Measurements from ENCODE around the gene MAP3K9.
"Not testable (repeated sequence)": the region's sequence is repeated elsewhere in the genome, so short reads cannot be mapped to it uniquely, and the experiment has no call there.

Gene MAP3K9

GRCh38 chr14:70809225-70810219 lies at the start of gene MAP3K9:
Gene MAP3K9 (minus strand): TSS chr14:70809513. CDS start chr14:70809171, 342 bp downstream.
- peak; percentile 83 for DNase-seq

DNA sequence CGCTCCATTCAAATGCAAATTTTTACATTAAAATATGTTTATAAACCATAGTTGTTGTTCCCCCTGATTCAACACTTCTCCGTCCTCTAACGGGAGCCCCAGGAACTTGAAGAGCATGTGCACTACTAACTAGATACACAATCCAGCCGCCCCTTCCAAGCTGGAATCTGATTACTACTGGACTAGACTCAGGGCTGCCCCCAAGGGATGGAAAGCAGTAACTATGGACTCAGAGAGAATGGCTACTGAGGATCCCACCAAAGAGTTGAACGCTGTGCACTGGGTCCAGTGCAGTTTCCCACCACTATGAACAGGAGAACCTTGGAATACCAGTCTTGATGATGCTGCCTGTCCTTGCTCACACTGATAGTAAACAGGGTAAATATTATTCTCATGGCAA lies 49.3 kb upstream of the MAP3K9 start:
- no peak for DNase-seq

DNA sequence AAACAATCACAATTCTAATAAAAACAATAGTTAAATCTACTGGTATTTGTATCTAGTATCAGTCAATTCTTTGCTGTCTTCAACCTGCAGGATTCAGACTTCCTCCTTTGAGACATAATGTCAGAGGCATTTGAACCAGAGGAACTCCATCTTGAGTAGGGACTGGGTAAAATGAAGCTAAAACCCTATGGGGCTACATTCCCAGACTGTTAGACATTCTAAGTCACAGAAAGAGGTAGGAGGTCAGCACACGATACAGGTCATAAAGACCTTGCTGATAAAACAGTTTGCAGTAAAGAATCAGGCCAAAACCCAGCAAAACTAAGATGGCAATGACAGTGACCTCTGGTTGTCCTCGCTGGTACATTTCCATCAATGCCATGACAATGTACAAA lies 48.2 kb upstream of the MAP3K9 start:
- no peak for DNase-seq

DNA sequence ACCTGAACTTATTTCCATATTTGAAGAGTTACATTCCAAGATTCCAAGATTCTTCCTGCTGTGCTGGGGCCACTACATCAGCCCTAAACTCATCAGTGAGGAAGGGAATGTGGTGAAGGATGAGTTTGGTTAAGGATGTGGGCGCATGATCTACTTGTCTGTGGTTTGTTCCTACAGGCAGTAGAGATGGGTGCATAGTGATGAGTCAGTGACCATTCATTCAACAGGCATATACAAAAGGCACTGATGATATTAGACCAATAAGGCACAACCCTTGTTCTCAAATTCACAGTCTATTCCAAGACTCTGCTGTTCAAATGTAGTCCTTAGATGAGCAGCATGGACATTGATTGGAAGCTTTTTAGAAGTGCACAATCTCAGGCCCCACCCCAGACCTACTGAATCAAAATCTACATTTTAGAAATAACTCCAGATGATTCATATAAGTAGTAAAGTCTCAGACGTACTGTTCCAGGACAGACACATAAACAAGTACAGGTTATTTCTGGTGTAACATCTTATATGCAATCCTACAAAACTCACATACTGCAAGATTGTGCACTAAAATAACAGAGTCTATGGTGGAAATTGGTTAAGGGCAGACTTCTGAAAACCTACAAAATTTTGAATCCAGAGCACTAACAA lies 47.7 kb upstream of the MAP3K9 start:
- no peak for DNase-seq

GRCh38 chr14:70855486-70855885 lies 46.2 kb upstream of the MAP3K9 start:
- DNase-seq = no peak

GRCh38 chr14:70853658-70854057 lies 44.3 kb upstream of the MAP3K9 start:
- DNase-seq = not testable (repeated sequence)

DNA sequence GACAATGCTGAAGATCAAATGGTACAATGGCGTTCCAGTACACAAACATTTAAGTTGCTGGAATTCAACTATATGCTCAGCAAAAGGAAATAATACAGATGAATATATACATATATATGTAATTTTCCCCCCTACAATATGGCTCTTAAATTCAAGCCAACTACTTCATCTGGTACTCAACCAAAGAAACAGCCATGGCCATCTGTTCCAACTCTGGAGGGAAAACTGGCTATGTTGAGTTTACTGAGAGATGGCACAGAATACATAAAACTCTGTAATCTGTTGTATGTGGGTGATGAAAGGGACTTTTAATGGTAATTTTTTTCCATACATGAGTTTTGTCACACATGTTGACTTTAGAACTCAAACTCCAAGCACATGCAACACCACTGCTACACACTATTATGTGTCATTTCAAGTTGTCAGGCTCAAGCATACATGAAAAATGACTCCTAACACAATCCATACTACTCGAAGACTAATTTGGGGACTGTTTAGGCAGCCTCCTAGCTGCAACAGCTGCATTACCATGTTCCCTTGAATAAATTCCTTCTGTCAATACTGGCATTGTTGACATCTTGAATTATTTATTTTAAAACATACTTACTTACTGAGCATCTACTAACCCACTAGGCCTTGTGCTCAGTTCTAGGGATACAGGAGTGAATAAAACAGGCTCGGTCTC lies 38.2 kb upstream of the MAP3K9 start:
- DNase-seq = no peak

GRCh38 chr14:70845601-70846000 lies 36.3 kb upstream of the MAP3K9 start:
- no peak for DNase-seq

DNA sequence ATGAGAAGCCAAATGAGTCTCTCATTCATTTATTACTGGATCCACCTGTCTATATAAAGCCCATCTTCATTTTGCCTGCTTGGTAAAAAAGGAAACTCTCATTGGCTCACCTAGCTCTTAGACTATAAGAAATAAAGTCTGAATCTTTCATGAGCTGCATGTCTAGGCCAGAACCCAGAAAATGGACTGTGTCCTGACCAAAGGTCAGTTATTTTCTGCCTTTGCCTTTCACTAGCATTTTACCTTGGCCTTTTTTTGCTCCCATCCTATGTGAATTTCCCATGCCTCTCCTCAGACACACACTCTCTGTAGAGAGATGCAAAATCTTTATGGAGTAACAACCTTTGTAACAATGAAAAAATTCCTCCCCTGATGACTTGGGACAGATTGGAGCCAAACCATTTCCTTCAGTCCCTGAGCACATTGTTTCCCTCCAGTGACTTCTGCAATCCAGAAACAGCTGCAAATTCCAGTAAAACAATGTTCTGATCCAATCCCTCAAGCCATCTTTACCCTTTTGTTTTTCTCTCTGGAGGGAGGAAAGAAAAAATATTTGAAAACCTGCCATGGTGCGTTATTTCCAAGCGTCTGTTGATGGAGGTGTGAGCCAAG lies 33.6 kb upstream of the MAP3K9 start:
- no peak for DNase-seq

DNA sequence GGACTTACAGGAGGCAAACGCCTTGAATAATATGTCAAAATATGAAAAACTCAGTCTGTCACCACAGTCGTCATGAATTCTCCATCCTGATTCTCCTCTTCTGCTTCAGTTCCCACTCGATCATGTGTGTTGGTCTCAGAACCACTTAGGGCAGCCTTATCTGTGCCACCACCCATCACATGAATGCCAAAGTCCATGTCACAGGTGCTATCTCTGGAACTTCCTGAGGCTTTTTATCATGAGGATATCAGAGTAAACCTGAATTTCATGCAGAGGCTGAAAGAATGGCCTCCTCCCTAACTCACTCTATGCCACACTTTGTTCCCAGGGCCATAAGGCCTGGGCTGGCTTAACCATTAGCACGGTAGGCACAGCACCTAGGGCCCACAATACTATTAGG lies 28.8 kb upstream of the MAP3K9 start:
- DNase-seq = no peak

- DNase-seq = no peak
Measured at GRCh38 chr14:70836946-70837345, 27.6 kb upstream of the MAP3K9 start.

- DNase-seq = no peak
Measured at GRCh38 chr14:70833884-70834283, 24.6 kb upstream of the MAP3K9 start.

DNA sequence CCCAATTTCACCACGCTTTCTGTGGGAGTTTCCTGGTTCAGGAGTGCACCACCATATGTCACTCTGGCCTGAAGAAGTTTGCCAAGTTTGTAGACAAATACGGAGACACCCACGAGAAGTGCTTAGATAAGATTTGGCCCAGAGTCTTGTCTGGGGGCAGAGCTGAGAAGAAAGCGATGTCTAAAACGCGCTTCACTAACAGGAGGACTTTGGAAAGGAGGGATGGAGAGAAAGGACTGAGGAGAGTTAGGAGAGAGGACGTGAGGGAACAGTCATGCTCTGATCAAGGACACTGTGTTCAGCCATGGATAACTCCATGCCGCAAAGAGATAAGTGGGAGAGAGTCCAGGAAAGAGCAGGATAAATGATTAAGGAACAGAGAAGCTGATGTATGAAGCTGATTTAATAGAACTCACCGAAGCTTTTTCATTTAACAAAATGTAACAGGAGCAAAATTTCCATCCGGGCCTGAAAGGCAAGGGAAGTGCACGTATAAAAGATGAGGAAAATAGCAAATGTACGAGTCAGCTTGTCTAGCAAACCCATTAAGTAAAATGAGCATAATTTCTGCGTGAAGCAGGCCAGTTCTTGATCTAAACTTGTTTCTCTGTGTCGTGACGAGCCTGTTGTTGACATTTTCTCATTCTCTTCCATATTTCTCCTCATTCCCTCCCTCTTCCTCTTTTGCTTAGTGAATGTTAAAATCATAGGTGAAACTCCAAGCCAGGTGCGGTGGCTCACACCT lies 23.4 kb upstream of the MAP3K9 start:
- DNase-seq = no peak

GRCh38 chr14:70830998-70831781 lies 21.9 kb upstream of the MAP3K9 start:
- DNase-seq = no peak

DNA sequence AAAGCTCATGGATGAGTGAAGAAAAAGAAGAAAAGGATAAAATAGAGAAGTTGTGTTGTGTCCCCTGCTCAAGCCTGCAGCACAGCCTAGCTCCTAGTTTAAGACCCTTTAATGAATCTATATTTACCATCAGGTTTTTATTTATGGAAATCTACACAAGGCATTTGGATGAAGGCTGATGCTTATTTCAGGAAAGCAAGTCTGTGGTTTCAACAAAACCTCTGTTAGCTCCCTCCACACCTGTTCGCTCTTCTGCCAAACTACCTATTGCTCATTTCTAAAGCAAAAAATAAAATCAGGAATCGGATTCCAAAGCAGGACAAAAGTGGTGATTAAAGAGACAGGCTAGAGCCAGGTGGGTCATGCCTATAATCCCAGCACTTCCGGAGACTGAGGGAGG lies 18.9 kb upstream of the MAP3K9 start:
- DNase-seq = no peak

DNA sequence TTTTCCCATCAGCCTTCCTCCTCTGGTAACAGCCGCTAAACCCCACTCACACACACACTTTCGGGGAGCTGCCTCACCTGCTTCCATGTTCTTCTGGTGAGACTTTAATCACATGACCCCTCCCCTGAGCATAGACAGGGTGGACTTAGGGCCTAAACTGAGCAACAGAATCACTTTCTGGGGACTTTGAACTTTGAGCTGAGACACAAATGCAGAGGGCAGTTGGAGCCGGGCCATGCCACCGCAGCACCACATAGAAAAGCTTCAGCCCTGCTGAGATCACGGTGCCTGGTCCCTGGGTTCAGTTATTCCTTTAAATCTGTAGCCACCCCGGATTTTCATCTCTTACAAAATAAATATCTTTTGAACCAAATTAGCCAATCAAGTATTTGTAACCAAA lies 18.4 kb upstream of the MAP3K9 start:
- no peak for DNase-seq

DNA sequence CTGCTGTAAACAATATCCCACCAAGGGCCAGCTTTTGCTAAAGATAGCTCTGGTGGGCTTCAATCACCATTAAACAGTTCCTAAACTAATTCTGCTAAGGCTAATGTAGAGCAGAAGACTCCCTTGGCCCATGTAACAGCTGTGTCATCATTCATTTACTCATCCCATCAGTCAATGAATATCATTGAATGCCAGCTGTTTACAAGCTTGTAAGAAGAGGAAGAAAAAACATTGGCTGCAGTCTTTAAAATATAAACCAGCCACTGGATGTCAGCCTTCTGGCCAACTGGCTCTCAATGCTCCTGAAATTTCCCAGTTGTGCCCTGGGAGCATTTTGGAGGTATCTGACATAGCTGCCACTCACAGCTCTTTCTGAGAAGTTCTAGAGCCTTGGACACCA lies 18.0 kb upstream of the MAP3K9 start:
- no peak for DNase-seq

- no peak for DNase-seq
Measured at GRCh38 chr14:70823281-70823680, 14.0 kb upstream of the MAP3K9 start.

DNA sequence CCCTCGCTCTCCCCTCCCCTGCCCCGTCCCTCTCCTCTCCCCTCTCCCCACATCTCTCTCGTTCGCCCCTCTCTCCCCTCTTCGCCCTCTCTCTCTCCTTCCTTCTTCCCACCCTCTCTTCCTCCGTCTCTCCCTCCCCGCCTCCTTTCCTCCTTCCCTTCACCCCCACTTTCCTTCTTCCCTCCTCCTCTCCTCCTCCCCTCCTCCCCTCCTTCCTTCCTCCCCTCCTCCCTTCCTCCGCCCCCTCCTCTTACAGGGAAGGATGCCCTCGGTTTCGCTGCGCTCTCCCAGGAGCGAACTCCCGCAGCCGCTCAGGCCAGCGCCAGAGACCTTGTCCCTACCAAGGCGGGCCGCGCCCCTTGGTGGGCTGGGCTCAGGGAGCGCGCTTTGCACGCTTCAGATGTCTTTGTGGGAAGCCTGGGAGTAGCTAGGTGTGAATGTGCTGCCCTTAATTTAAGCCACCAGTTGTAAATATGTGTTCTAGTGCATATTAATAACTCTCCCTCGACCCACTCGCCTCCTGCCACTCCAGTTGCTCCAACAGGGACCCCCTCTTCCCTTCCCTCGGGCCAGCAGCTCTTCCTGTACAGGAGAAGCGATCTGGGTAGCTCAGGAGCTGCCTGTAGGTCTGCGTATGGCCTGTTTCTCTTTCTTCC lies 13.3 kb upstream of the MAP3K9 start:
- DNase-seq = no peak

GRCh38 chr14:70821584-70822529 lies 12.5 kb upstream of the MAP3K9 start:
- DNase-seq = peak; percentile 37
